CD14-positive monocyte (primary cell): ENCODE results near the gene IGSF9B. TPM values are rescaled to one million over a fixed set of nuclear protein-coding genes. Genes with fewer than 3 reads are reported as not detected.

ENCODE experiments used
- DNase-seq, 3 donors: peaks; one replicate each; pipeline ENCODE4 v3.0.0-alpha.2; 2011 to 2022
- H2AFZ ChIP-seq: 2 replicates; pipeline ENCODE4 v1.6.0; 2012; ENCODE audit warnings: mild to moderate bottlenecking, low read depth, low read length, inconsistent platforms; ENCODE audit not compliant: insufficient read depth, poor library complexity, severe bottlenecking
- H3K27ac ChIP-seq, 2 donors: 1 replicate in 1 of 2; 2 replicates in 1 of 2; pipeline ENCODE4 v1.5.1; 2012 to 2013; ENCODE audit warnings: low read length in 2 of 2, control low read depth in 1 of 2, inconsistent platforms in 1 of 2, low read depth in 1 of 2, mild to moderate bottlenecking in 1 of 2
- H3K27me3 ChIP-seq, 2 donors: one replicate each; pipeline versions ENCODE4 v1.6.0 to v1.6.1; 2011 to 2013; ENCODE audit warnings: low read length in 2 of 2; ENCODE audit not compliant: control insufficient read depth in 2 of 2, insufficient read depth in 2 of 2
- H3K36me3 ChIP-seq, 2 donors: replicated peaks in 1 of 2; 1 replicate in 1 of 2; 2 replicates in 1 of 2; pipeline versions ENCODE4 v1.5.1 to v1.6.1; 2012 to 2013; ENCODE audit warnings: low read length in 2 of 2, control low read depth in 1 of 2, inconsistent platforms in 1 of 2, mild to moderate bottlenecking in 1 of 2; ENCODE audit not compliant: insufficient read depth in 2 of 2, control insufficient read depth in 1 of 2
- H3K4me1 ChIP-seq, 2 donors: 1 replicate in 1 of 2; 2 replicates in 1 of 2; pipeline versions ENCODE4 v1.5.1 to v1.6.1; 2012 to 2013; ENCODE audit warnings: low read length in 2 of 2, control low read depth in 1 of 2, inconsistent platforms in 1 of 2, mild to moderate bottlenecking in 1 of 2, moderate library complexity in 1 of 2; ENCODE audit not compliant: insufficient read depth in 2 of 2, control insufficient read depth in 1 of 2
- H3K4me2 ChIP-seq: replicated peaks from 2 replicates; pipeline ENCODE3; 2012; ENCODE audit warnings: low read length, moderate library complexity, mild to moderate bottlenecking; ENCODE audit not compliant: poor library complexity, severe bottlenecking; ENCODE audit errors: extremely low read depth
- H3K4me3 ChIP-seq, 3 experiments: fragments of 200-600 bp in 1 of 3; sonication (generic) in 1 of 3; replicated peaks in 1 of 3; 1 replicate in 2 of 3; 2 replicates in 1 of 3; pipeline ENCODE4 v1.5.1; 2011 to 2013; ENCODE audit warnings: low read length in 3 of 3, mild to moderate bottlenecking in 3 of 3, control low read depth in 2 of 3, low read depth in 2 of 3, inconsistent platforms in 1 of 3, moderate library complexity in 1 of 3
- H3K79me2 ChIP-seq: 2 replicates; pipeline ENCODE4 v1.6.0; 2012; ENCODE audit warnings: mild to moderate bottlenecking, control low read depth, inconsistent platforms, low read length, moderate library complexity; ENCODE audit not compliant: insufficient read depth
- H3K9ac ChIP-seq: 2 replicates; pipeline ENCODE4 v1.6.0; 2017; ENCODE audit warnings: low read length, mild to moderate bottlenecking; ENCODE audit not compliant: insufficient read depth, poor library complexity, severe bottlenecking
- H3K9me3 ChIP-seq, 2 donors: replicated peaks in 1 of 2; 1 replicate in 1 of 2; 2 replicates in 1 of 2; pipeline versions ENCODE4 v1.5.1 to v1.6.1; 2012 to 2013; ENCODE audit warnings: low read length in 2 of 2, control low read depth in 1 of 2; ENCODE audit not compliant: control insufficient read depth in 1 of 2, insufficient read depth in 1 of 2
- H4K20me1 ChIP-seq: 2 replicates; pipeline ENCODE4 v1.6.0; 2012; ENCODE audit warnings: mild to moderate bottlenecking, low read length, control low read depth, moderate library complexity; ENCODE audit not compliant: insufficient read depth
- H3K27ac Mint-ChIP-seq, 7 donors: one replicate each; pipeline ENCODE4 v1.8.0; 2020; ENCODE audit warnings: mild to moderate bottlenecking in 7 of 7, mixed read lengths in 7 of 7, moderate library complexity in 6 of 7, inconsistent platforms in 2 of 7
- H3K27me3 Mint-ChIP-seq, 3 donors: one replicate each; pipeline ENCODE4 v1.8.0; 2021 to 2022; ENCODE audit warnings: low read depth in 3 of 3, mild to moderate bottlenecking in 3 of 3, mixed read lengths in 3 of 3, moderate library complexity in 3 of 3, inconsistent platforms in 1 of 3
- H3K36me3 Mint-ChIP-seq, 2 donors: one replicate each; pipeline ENCODE4 v1.8.0; 2020; ENCODE audit warnings: mixed read lengths in 2 of 2, inconsistent platforms in 1 of 2, mild to moderate bottlenecking in 1 of 2
- H3K4me1 Mint-ChIP-seq: one replicate; pipeline ENCODE4 v1.8.0; 2020; ENCODE audit warnings: mild to moderate bottlenecking, mixed read lengths
- H3K4me3 Mint-ChIP-seq, 2 donors: one replicate each; pipeline ENCODE4 v1.8.0; 2020; ENCODE audit warnings: mild to moderate bottlenecking in 2 of 2, mixed read lengths in 2 of 2, moderate library complexity in 1 of 2
- H3K9me3 Mint-ChIP-seq, 7 donors: one replicate each; pipeline ENCODE4 v1.8.0; 2020 to 2022; ENCODE audit warnings: mixed read lengths in 7 of 7, mild to moderate bottlenecking in 6 of 7, moderate library complexity in 6 of 7, inconsistent platforms in 2 of 7
- CTCF ChIP-seq: fragments of 200-600 bp; IDR thresholded peaks from one replicate; pipeline ENCODE4 v1.8.0; 2022; ENCODE audit warnings: antibody characterized with exemption, mild to moderate bottlenecking
- WGBS: methylation state at CpG from one replicate; pipeline ENCODE4 v1.1.5; 2013; ENCODE audit warnings: missing lambda C conversion rate; ENCODE audit not compliant: insufficient coverage; 5-methylcytosine and 5-hydroxymethylcytosine counted together
- intact Hi-C, 2 donors: fragments of 100-400 bp; cut with micrococcal nuclease; formaldehyde crosslinking; loops; one replicate each; pipeline versions ENCODE4 v1.15.0 to v1.15.1; 2023
- polyA plus RNA-seq, 3 donors: library from polyadenylated mRNA; depleted of rRNA in 1 of 3; unstranded in 2 of 3; stranded (reverse) in 1 of 3; fragments of 300-500 nt in 2 of 3; fragments of >200 nt in 1 of 3; fragmentation: Illumina TruSeq in 2 of 3; gene quantifications; 1 replicate in 2 of 3; 2 replicates in 1 of 3; pipeline ENCODE4 v1.2.3, GENCODE V29; 2012 to 2021

Gene IGSF9B
- polyA plus RNA-seq, 3 donors = not detected

- Histone ChIP-seq H3K27ac (no peak overlapping the region), H3K36me3 (no peaks in the 10 kb centered on the region), H3K9ac (no peak overlapping the region), H2AFZ (no peak overlapping the region), H3K4me3 (no peak overlapping the region), H3K4me2 (no peak overlapping the region), H3K79me2 (no peaks in the 10 kb centered on the region), H4K20me1 (no peaks in the 10 kb centered on the region), H3K9me3 (peaks cover 0 to 14% of the 10 kb centered on the region in 2 donors), H3K4me1 (no peaks in the 10 kb centered on the region), H3K27me3 (no peaks in the 10 kb centered on the region)
- DNase-seq = no peak
- Mint-ChIP-seq H3K27ac (no peak overlapping the region), H3K4me3 (no peak overlapping the region), H3K9me3 (peaks cover 2 to 14% (median 10%) of the 10 kb centered on the region in 7 donors), H3K36me3 (no peaks in the 10 kb centered on the region), H3K4me1 (no peaks in the 10 kb centered on the region), H3K27me3 (peaks cover 0 to 3% (median 0%) of the 10 kb centered on the region in 3 donors)
- intact Hi-C loops = no loop called here
- WGBS = 100% methylated on average over 1 of the region's 3 CpGs
- TF ChIP-seq CTCF = no peak
Measured at GRCh38 chr11:133886029-133886428, 70.7 kb downstream of the IGSF9B start.

- no peak overlapping the region for H3K4me3 ChIP-seq
- H3K4me3 Mint-ChIP-seq = no peak overlapping the region
- no peak overlapping the region for H2AFZ ChIP-seq
- H3K4me1 ChIP-seq = no peaks in the 10 kb centered on the region
- no peak overlapping the region for H3K4me2 ChIP-seq
- peaks cover 0 to 8% (median 1%) of the 10 kb centered on the region in 7 donors for H3K9me3 Mint-ChIP-seq
- no peaks in the 10 kb centered on the region for H4K20me1 ChIP-seq
- H3K9ac ChIP-seq = no peak overlapping the region
- no peaks in the 10 kb centered on the region for H3K27me3 Mint-ChIP-seq
- no peaks in the 10 kb centered on the region for H3K36me3 ChIP-seq
- no peak for TF ChIP-seq CTCF
- no peaks in the 10 kb centered on the region for H3K79me2 ChIP-seq
- H3K4me1 Mint-ChIP-seq = no peaks in the 10 kb centered on the region
- H3K9me3 ChIP-seq = no peaks in the 10 kb centered on the region
- no peak overlapping the region for H3K27ac Mint-ChIP-seq
- DNase-seq = no peak
- 86% methylated on average over 1 of the region's 1 CpG for WGBS
- H3K27me3 ChIP-seq = no peaks in the 10 kb centered on the region
- H3K36me3 Mint-ChIP-seq = no peaks in the 10 kb centered on the region
- intact Hi-C loops = no loop called here
- no peak overlapping the region for H3K27ac ChIP-seq
Measured at GRCh38 chr11:133872160-133872559, 84.6 kb downstream of the IGSF9B start.
